Immature natural killer cell (primary cell): ENCODE data around the gene TMEM47. TPM values are rescaled to one million over a fixed set of nuclear protein-coding genes. Genes with fewer than 3 reads are reported as not detected.

Experiments
- DNase-seq, 3 donors: peaks; one replicate each; pipeline ENCODE4 v3.0.0; 2022; ENCODE audit warnings: mixed read lengths in 1 of 3
- H3K27ac Mint-ChIP-seq, 6 donors: one replicate each; pipeline ENCODE4 v1.8.0; 2020; ENCODE audit warnings: mixed read lengths in 6 of 6, mild to moderate bottlenecking in 5 of 6, inconsistent platforms in 4 of 6, moderate library complexity in 3 of 6
- H3K27me3 Mint-ChIP-seq, 3 donors: one replicate each; pipeline ENCODE4 v1.8.0; 2020 to 2021; ENCODE audit warnings: low read depth in 3 of 3, mild to moderate bottlenecking in 3 of 3, mixed read lengths in 3 of 3, moderate library complexity in 3 of 3, inconsistent platforms in 1 of 3
- H3K36me3 Mint-ChIP-seq, 3 donors: one replicate each; pipeline ENCODE4 v1.8.0; 2020; ENCODE audit warnings: mixed read lengths in 3 of 3, inconsistent platforms in 2 of 3, mild to moderate bottlenecking in 2 of 3
- H3K4me1 Mint-ChIP-seq, 2 donors: one replicate each; pipeline ENCODE4 v1.8.0; 2020; ENCODE audit warnings: inconsistent platforms in 2 of 2, mild to moderate bottlenecking in 2 of 2, mixed read lengths in 2 of 2, moderate library complexity in 1 of 2
- H3K4me3 Mint-ChIP-seq, 5 donors: one replicate each; pipeline ENCODE4 v1.8.0; 2020; ENCODE audit warnings: mild to moderate bottlenecking in 5 of 5, mixed read lengths in 5 of 5, inconsistent platforms in 3 of 5, moderate library complexity in 3 of 5
- H3K9me3 Mint-ChIP-seq, 6 donors: one replicate each; pipeline ENCODE4 v1.8.0; 2020; ENCODE audit warnings: mild to moderate bottlenecking in 6 of 6, mixed read lengths in 6 of 6, inconsistent platforms in 4 of 6, moderate library complexity in 3 of 6
- polyA plus RNA-seq, 3 donors: library from polyadenylated mRNA; unstranded; fragments of 300-500 nt; fragmentation: Illumina TruSeq; gene quantifications; one replicate each; pipeline ENCODE4 v1.2.3, GENCODE V29; 2021

Gene TMEM47
- polyA plus RNA-seq, 3 donors from 2014 or later = not detected

DNA sequence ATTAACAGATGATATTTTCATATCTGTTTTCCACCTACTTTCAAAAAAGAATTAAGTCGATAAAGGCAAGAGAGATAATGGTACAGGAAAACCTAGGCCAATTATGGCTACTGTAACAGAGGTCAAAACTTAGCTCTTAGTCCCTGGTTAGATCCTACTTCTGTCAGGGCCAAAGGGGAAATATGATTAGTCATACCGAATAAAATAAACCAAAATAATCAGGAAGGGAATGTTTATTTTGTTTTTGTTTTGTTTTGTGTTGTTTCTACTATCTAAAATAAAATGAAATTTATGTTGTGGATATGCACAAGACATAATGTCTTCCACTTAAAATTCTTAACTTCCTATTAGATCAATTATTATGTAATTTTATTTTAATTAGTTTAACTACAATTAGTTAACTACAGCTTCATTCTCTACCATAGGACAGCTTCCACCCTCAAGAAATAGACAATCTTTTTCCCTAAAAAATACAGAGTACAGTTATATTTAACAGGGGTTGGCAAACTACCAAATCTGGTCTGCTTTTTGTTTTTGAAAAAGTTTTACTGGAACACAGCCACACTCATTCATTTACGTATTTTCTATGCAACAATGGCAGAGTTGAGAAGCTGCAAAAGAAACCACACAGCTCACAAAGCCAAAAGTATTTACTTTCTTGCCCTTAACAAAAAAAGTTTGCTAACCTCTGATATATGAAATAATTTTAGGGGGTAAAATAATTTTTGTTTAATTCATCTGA is 25.4 kb downstream of the TMEM47 start:
- peaks cover 0 to 3% (median 0%) of the 10 kb centered on the region in 6 donors for H3K9me3 Mint-ChIP-seq
- H3K27me3 Mint-ChIP-seq = peaks cover 0 to 7% (median 1%) of the 10 kb centered on the region in 3 donors
- no peak overlapping the region for H3K27ac Mint-ChIP-seq
- H3K4me3 Mint-ChIP-seq = no peak overlapping the region
- no peaks in the 10 kb centered on the region for H3K4me1 Mint-ChIP-seq
- DNase-seq = no peak
- no peaks in the 10 kb centered on the region for H3K36me3 Mint-ChIP-seq

DNA sequence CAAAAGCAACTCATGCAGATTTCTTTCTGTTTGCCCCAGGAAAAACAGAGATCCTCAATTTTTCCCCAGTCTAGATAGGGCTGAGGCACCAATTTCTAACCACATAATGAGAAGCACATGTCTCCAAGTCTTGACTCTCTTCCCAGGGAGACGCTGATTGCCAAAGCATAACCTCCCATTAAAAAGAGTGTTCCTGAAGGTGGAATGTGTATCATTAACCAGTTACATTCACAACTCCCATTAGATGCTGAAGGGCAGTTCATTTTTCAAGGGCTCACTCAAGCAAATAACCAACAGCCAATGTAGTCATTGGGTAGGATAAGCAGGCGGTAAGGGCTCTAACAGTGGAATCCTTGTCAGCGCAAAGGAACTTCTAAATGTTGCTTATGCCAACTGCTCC is 27.5 kb downstream of the TMEM47 start:
- H3K36me3 Mint-ChIP-seq = no peaks in the 10 kb centered on the region
- H3K9me3 Mint-ChIP-seq = peaks cover 0 to 3% (median 0%) of the 10 kb centered on the region in 6 donors
- no peak overlapping the region for H3K27ac Mint-ChIP-seq
- H3K27me3 Mint-ChIP-seq = peaks cover 0 to 2% (median 0%) of the 10 kb centered on the region in 3 donors
- no peak overlapping the region for H3K4me3 Mint-ChIP-seq
- no peaks in the 10 kb centered on the region for H3K4me1 Mint-ChIP-seq
- no peak for DNase-seq

DNA sequence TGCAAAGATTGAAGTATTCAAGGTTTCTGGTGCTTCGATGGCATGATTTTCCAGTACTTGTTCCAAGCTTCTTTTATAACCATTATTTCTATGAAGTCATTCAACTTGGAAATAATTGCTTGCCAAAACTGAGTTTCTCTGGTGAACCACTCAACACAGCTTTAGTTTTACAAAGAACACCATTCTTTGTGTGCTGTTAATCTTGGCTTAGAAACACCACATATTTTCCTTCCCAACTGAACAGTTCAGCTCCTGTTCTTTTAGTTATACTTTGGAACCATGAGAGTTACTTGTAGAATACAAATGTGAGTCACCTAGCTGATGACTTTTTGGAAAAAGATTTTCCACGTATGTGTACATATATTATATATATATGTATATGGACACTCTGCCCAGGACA is 32.7 kb downstream of the TMEM47 start:
- H3K4me3 Mint-ChIP-seq = no peak overlapping the region
- peaks cover 0 to 2% (median 0%) of the 10 kb centered on the region in 6 donors for H3K9me3 Mint-ChIP-seq
- peaks cover 0 to 3% (median 0%) of the 10 kb centered on the region in 3 donors for H3K27me3 Mint-ChIP-seq
- DNase-seq = no peak
- H3K4me1 Mint-ChIP-seq = no peaks in the 10 kb centered on the region
- no peak overlapping the region for H3K27ac Mint-ChIP-seq
- H3K36me3 Mint-ChIP-seq = no peaks in the 10 kb centered on the region

DNA sequence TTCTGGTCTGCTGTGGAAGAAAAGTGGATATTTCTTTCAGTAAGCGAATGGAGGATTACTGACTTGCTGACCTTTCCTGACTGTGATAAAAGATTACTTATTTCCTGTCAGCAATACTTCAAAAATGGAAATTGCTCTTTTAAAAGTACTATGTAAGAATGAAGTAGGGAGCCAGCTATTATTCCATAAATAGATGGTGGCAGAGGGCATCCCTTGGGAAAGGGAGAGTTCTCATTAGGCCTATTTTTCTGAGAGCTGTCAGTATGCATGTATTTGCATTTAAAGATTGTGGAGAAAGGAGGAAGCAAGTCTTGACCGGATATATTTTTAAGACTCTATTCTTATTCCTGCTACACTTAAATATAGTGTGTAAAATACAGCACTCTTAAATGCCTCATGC is 37.2 kb downstream of the TMEM47 start:
- Mint-ChIP-seq H3K27ac (no peak overlapping the region), H3K4me1 (no peaks in the 10 kb centered on the region), H3K36me3 (no peaks in the 10 kb centered on the region), H3K4me3 (no peak overlapping the region), H3K9me3 (peaks cover 0 to 6% (median 0%) of the 10 kb centered on the region in 6 donors), H3K27me3 (peaks cover 0 to 3% (median 1%) of the 10 kb centered on the region in 3 donors)
- DNase-seq = no peak

DNA sequence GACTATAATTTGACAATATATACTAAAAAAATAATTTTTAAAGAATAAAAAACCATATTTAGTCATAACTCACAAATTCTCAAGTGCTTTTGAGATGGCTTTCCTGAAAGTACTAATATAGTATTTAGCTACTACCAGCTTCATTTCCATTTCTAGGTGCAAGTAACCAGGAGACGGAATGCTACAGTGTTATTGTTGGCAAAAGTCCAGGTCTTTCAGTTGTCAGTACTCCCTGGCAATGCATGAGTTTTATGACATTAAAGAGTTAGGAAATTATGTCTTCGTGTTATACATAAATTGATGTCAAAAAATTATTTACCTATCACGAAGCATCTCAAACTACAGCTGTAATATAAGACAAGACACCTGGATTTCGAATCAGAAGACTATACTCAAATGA is 45.0 kb downstream of the TMEM47 start:
- peaks cover 1 to 3% (median 2%) of the 10 kb centered on the region in 3 donors for H3K27me3 Mint-ChIP-seq
- no peak overlapping the region for H3K4me3 Mint-ChIP-seq
- DNase-seq = no peak
- H3K4me1 Mint-ChIP-seq = no peaks in the 10 kb centered on the region
- peaks cover 0 to 11% (median 2%) of the 10 kb centered on the region in 6 donors for H3K9me3 Mint-ChIP-seq
- no peak overlapping the region for H3K27ac Mint-ChIP-seq
- H3K36me3 Mint-ChIP-seq = no peaks in the 10 kb centered on the region

DNA sequence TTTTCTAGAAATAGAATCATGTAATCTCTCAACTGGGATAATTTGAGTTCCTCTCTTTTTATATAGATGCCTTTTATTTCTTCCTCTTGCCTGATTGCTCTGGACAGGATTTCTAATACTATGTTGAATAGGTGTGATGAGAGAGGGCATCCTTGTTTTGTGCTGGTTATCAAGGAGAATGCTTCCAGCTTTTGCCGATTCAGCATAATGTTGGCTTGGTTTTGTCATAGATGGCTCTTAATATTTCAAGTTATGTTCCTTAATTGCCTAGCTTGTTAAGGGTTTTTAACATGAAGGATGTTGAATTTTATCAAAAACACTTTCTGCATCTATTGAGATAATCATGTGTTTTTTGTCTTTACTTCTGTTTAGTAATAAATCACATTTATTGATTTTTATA is 58.7 kb downstream of the TMEM47 start:
- H3K4me3 Mint-ChIP-seq = no peak overlapping the region
- no peak overlapping the region for H3K27ac Mint-ChIP-seq
- H3K9me3 Mint-ChIP-seq = peaks cover 0 to 17% (median 5%) of the 10 kb centered on the region in 6 donors
- no peak for DNase-seq
- no peaks in the 10 kb centered on the region for H3K4me1 Mint-ChIP-seq
- H3K36me3 Mint-ChIP-seq = no peaks in the 10 kb centered on the region
- peaks cover 0 to 3% (median 2%) of the 10 kb centered on the region in 3 donors for H3K27me3 Mint-ChIP-seq

DNA sequence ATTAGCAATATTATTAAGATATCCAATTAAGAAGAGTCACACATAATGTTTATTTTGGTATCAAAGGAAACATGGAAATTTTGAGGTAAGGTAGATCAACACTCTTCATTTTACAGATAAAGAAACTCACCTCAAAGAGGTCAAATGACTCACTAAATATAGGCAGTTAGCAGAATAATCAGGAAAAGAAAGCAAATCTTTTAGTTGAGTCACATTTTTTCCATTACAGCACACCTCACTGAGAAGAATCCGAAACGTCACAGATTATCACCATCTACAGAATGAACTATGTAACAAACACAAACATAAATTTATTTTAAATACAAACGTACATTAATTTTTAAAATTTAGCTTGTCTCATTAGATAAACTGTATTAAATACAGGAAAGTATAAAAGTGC is 70.1 kb downstream of the TMEM47 start:
- Mint-ChIP-seq H3K27me3 (peaks cover 0 to 7% (median 0%) of the 10 kb centered on the region in 3 donors), H3K4me1 (no peaks in the 10 kb centered on the region), H3K9me3 (peaks cover 0 to 13% (median 4%) of the 10 kb centered on the region in 6 donors), H3K27ac (no peak overlapping the region), H3K36me3 (no peaks in the 10 kb centered on the region), H3K4me3 (no peak overlapping the region)
- no peak for DNase-seq

DNA sequence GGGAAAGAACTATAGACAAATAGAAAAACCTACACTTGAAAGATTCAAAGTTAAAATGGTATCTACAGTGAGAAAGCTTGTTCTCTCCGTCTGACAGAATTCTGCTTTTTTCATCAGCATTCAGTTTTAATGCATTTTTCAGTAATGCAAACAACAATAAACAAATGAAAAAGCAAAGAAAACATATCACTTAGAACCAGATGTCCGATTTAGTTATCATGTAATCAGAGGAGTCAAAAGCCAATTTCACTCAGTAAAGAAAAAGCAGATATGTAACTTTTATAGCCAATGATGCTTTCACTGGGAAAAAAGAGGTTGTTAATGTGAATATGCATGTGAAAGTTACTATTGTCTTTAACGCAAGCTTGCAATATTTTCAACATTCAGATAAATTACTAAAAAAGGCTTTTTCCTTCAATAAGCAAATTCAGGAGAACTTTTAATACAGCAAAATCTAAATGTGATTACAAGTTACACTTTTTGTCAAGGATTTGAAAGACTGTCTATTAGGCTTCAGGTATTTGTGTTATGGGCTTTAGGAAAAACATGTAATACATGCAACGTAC is 70.7 kb downstream of the TMEM47 start:
- no peaks in the 10 kb centered on the region for H3K4me1 Mint-ChIP-seq
- DNase-seq = no peak
- peaks cover 0 to 7% (median 0%) of the 10 kb centered on the region in 3 donors for H3K27me3 Mint-ChIP-seq
- H3K27ac Mint-ChIP-seq = no peak overlapping the region
- no peaks in the 10 kb centered on the region for H3K36me3 Mint-ChIP-seq
- H3K9me3 Mint-ChIP-seq = peaks cover 0 to 13% (median 4%) of the 10 kb centered on the region in 6 donors
- no peak overlapping the region for H3K4me3 Mint-ChIP-seq

DNA sequence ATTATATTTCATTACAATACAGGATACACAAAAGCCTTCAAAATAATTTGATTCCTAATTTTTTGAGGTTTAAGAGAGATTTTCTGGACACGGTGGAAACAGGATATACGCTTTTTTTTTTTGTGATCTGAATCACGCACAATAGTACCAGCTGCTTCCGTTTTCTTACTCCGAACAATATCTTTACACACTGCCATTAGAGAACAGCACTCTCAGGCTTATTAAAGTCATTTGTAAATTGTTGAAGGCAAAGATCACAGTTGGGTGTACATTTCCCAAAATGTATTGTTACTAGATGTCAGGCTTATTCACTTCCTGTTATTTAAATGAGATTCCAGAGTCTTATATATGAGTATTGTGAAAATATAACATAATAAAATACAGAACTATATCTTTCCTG is 71.5 kb downstream of the TMEM47 start:
- peaks cover 0 to 13% (median 1%) of the 10 kb centered on the region in 6 donors for H3K9me3 Mint-ChIP-seq
- H3K36me3 Mint-ChIP-seq = no peaks in the 10 kb centered on the region
- DNase-seq = no peak
- no peak overlapping the region for H3K4me3 Mint-ChIP-seq
- H3K27ac Mint-ChIP-seq = no peak overlapping the region
- no peaks in the 10 kb centered on the region for H3K4me1 Mint-ChIP-seq
- peaks cover 0 to 7% (median 2%) of the 10 kb centered on the region in 3 donors for H3K27me3 Mint-ChIP-seq

DNA sequence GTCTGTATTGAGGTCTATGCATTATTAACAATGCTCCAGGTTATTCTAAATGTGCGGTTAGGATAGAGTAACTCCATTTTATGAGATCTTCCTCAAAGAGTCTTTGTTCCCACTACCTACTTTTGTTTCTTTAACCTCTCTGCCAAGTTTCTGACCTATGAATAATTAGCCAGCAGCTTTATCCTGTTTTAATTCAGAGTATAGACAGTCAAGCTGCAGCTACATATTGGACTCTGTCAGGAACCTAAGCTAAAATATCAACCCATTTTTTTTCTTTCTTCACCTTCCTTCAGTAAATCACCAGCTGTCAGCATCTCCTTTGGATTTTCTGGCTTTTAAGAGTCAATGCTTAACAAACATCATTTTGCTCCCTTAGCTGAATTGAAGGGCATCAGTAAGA is 72.3 kb downstream of the TMEM47 start:
- Mint-ChIP-seq H3K27me3 (peaks cover 0 to 7% (median 2%) of the 10 kb centered on the region in 3 donors), H3K9me3 (peaks cover 0 to 13% (median 1%) of the 10 kb centered on the region in 6 donors), H3K36me3 (no peaks in the 10 kb centered on the region), H3K4me1 (no peaks in the 10 kb centered on the region), H3K27ac (no peak overlapping the region), H3K4me3 (no peak overlapping the region)
- DNase-seq = no peak

DNA sequence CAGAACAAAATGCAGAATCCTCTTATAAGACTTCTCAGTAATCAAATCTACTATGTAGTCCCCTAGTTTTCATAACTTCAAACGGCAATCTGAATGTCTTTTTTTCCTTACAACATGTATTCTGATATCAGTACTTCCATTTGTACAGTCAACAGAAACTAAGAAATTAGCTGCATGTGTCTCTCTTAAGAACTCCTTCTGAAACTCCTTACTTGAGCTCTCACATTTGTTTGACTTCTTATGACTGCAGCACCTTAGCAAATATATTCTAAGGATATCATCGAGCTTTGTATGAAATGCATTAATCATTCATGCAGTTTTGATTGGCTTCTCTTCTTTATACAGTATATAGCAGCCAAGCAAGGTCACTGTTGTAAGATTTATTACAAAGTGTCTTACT is 77.0 kb downstream of the TMEM47 start:
- no peak for DNase-seq
- no peak overlapping the region for H3K27ac Mint-ChIP-seq
- no peaks in the 10 kb centered on the region for H3K4me1 Mint-ChIP-seq
- H3K9me3 Mint-ChIP-seq = peaks cover 0 to 2% (median 0%) of the 10 kb centered on the region in 6 donors
- peaks cover 0 to 4% (median 2%) of the 10 kb centered on the region in 3 donors for H3K27me3 Mint-ChIP-seq
- H3K36me3 Mint-ChIP-seq = no peaks in the 10 kb centered on the region
- H3K4me3 Mint-ChIP-seq = no peak overlapping the region

DNA sequence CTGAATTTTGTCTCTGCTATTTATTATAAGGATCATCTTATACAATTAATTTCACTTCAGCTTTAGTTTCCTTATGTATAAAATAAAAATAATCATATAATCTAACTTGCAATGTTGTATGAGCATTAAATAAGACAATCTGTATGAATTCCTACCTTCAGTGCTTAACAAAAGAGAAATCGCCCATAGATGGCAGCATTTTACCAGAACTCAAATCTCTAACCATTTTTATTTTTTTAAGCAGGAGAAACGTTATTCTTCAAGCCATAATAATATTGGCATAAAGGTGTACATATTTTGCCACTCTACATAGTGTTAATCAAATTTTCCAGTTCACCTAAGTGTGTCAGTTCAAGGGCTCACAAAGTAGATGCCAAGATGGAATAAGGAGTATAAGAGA is 78.8 kb downstream of the TMEM47 start:
- Mint-ChIP-seq H3K36me3 (no peaks in the 10 kb centered on the region), H3K9me3 (no peaks in the 10 kb centered on the region), H3K4me3 (no peak overlapping the region), H3K27ac (no peak overlapping the region), H3K4me1 (no peaks in the 10 kb centered on the region), H3K27me3 (peaks cover 0 to 2% (median 0%) of the 10 kb centered on the region in 3 donors)
- no peak for DNase-seq
